GM12864 (cell line): Measurements from ENCODE around the gene CELSR1.

Source experiments
- DNase-seq: peaks from one replicate; pipeline ENCODE4 v3.0.0-alpha.2; 2011; ENCODE audit warnings: low read depth
- H3K4me3 ChIP-seq: 2 replicates; pipeline ENCODE4 v1.5.1; 2011; ENCODE audit warnings: mild to moderate bottlenecking, low read depth, low read length, control low read depth
- TF ChIP-seq, protein P1 (sequence below): IDR thresholded peaks from 2 replicates; pipeline ENCODE4 v1.5.1; 2011; ENCODE audit warnings: low read depth, mild to moderate bottlenecking, moderate library complexity, low read length, control low read depth, inconsistent platforms; ENCODE audit errors: missing control alignments

The CELSR1 gene

DNA sequence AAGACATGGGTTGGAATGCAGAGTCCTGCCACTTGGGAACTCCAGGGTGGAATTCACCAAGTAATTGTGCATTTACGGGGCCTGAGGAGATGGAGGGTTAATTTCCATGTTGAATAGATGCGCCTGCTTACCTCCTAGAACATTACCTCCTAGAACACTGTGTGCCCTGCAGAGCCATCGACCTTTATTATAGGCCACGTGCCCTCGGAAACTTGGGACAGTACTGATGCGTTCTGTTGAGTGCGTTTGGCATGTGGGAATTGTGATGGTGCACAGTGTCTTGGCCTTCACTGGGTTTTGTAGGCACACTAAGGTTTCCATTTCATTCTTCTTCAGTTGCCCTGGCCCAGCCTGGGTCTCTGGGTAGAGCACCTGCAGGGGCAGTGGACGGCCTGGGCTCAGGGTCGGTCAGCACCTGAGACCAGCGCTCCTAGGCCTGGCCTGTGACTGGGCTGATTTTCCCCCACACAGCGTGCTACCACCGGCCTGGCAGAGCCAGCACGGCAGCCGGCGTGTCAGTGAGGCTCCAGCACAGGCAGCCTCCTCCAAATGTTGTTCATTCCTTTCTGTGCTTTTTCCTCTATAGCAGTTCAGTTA is 189.2 kb downstream of the CELSR1 start:
- DNase-seq: no peak
- H3K4me3 ChIP-seq: no peak overlapping the region
- TF ChIP-seq, protein P1, sequence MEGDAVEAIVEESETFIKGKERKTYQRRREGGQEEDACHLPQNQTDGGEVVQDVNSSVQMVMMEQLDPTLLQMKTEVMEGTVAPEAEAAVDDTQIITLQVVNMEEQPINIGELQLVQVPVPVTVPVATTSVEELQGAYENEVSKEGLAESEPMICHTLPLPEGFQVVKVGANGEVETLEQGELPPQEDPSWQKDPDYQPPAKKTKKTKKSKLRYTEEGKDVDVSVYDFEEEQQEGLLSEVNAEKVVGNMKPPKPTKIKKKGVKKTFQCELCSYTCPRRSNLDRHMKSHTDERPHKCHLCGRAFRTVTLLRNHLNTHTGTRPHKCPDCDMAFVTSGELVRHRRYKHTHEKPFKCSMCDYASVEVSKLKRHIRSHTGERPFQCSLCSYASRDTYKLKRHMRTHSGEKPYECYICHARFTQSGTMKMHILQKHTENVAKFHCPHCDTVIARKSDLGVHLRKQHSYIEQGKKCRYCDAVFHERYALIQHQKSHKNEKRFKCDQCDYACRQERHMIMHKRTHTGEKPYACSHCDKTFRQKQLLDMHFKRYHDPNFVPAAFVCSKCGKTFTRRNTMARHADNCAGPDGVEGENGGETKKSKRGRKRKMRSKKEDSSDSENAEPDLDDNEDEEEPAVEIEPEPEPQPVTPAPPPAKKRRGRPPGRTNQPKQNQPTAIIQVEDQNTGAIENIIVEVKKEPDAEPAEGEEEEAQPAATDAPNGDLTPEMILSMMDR: no peak

GRCh38 chr22:46347646-46348045 is 189.8 kb downstream of the CELSR1 start:
- DNase-seq: no peak
- no peak overlapping the region for H3K4me3 ChIP-seq
- TF ChIP-seq, protein P1: no peak

- TF ChIP-seq, protein P1: no peak
- no peak overlapping the region for H3K4me3 ChIP-seq
- DNase-seq: no peak
Measured at GRCh38 chr22:46346680-46347405, 190.6 kb downstream of the CELSR1 start.

GRCh38 chr22:46340676-46341075 is 196.7 kb downstream of the CELSR1 start:
- H3K4me3 ChIP-seq: no peak overlapping the region
- TF ChIP-seq, protein P1: no peak
- no peak for DNase-seq

GRCh38 chr22:46339956-46340355 is 197.5 kb downstream of the CELSR1 start:
- no peak for DNase-seq
- TF ChIP-seq, protein P1: no peak

DNA sequence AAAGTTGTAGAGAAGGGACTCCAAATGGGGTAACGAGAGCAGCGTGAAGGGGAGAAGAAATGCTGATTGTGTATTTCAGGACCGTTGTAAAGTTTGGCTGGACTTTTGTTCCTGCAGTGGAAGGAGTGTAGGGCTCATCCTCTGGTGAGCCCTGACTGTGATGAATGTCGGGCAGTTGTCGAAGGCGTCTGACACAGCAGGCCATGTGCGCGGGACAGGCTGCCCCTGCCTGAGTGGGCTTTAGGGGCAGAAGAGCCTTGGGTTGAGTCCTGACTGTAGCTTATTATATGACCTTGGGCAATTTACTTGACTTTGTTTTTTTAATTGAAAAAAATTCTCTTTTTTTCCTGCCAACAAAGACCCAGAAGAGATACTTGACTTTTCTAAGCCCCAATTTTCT is 198.8 kb downstream of the CELSR1 start:
- no peak overlapping the region for H3K4me3 ChIP-seq
- DNase-seq: no peak
- TF ChIP-seq, protein P1: no peak

More at GRCh38 chr22:46339956-46340355, 197.5 kb downstream of the CELSR1 start:
- H3K4me3 ChIP-seq: no peak overlapping the region
